Testis (tissue), 3 donors: ENCODE measurements around the gene SAT2. TPM values are rescaled to one million over a fixed set of nuclear protein-coding genes. Genes with fewer than 3 reads are reported as not detected.

Experiments used
- DNase-seq: peaks from one replicate; pipeline ENCODE4 v3.0.0-alpha.2; 2019
- H3K27ac ChIP-seq, 2 donors: fragments of 200-600 bp; sonication (generic); one replicate each; pipeline ENCODE4 v1.5.1; 2019
- H3K27me3 ChIP-seq: fragments of 200-600 bp; sonication (generic); one replicate; pipeline ENCODE4 v1.5.1; 2019
- H3K36me3 ChIP-seq: fragments of 200-600 bp; sonication (generic); one replicate; pipeline ENCODE4 v1.5.1; 2017; ENCODE audit warnings: low read depth; ENCODE audit errors: missing control alignments
- H3K4me1 ChIP-seq: fragments of 200-600 bp; sonication (generic); one replicate; pipeline ENCODE4 v1.5.1; 2019
- H3K4me3 ChIP-seq, 2 donors: fragments of 200-600 bp; sonication (generic); one replicate each; pipeline ENCODE4 v1.5.1; 2017 to 2019
- H3K9me3 ChIP-seq: fragments of 200-600 bp; sonication (generic); one replicate; pipeline ENCODE4 v1.5.1; 2017
- CTCF ChIP-seq, 3 experiments: fragments of 450-650 bp in 2 of 3; fragments of 200-600 bp in 1 of 3; sonication (generic) in 1 of 3; IDR thresholded peaks; one replicate each; pipeline ENCODE4 v1.5.1; 2016 to 2019; ENCODE audit warnings: antibody characterized with exemption in 3 of 3, mild to moderate bottlenecking in 2 of 3, moderate library complexity in 1 of 3
- POLR2A ChIP-seq: fragments of 450-650 bp; IDR thresholded peaks from one replicate; pipeline ENCODE4 v1.6.1; 2017; ENCODE audit warnings: antibody characterized with exemption, mild to moderate bottlenecking, moderate library complexity
- whole genome bisulfite sequencing, 2 donors: methylation state at CpG; one replicate each; pipeline ENCODE4 v1.1.5; 2018; 5-methylcytosine and 5-hydroxymethylcytosine counted together
- intact Hi-C: fragments of 100-400 bp; cut with DNase I; formaldehyde crosslinking; loops from one replicate; pipeline ENCODE4 v1.15.1; 2023; ENCODE audit warnings: low total_unique reads
- polyA plus RNA-seq: library from polyadenylated mRNA; stranded (reverse); fragments of 350-450 nt; fragmentation: Illumina TruSeq; extraction: RNeasy Lipid Tissue Mini Kit (QIAGEN cat#74804); gene quantifications from one replicate; pipeline ENCODE4 v1.2.3, GENCODE V29; 2014; ENCODE audit warnings: low read depth, low replicate concordance; ENCODE audit not compliant: insufficient read depth
- total RNA-seq, 2 donors: library from RNA; depleted of rRNA; stranded (reverse); fragments of >200 nt; gene quantifications; one replicate each; pipeline ENCODE4 v1.2.3, GENCODE V29; 2016

The SAT2 gene
- total and polyA plus RNA-seq, 3 donors from 2014 or later, result 108 to 128 (median 112) TPM

GRCh38 chr17:7582396-7583252, 45.0 kb downstream of the SAT2 start:
- no peaks in the 10 kb centered on the region for H3K9me3 ChIP-seq
- no peaks in the 10 kb centered on the region for H3K36me3 ChIP-seq
- intact Hi-C loops, result no loop called here
- DNase-seq, result no peak
- no peak for TF ChIP-seq POLR2A
- TF ChIP-seq CTCF (IDR thresholded peaks at IDR 0.05), result no peak
- peaks cover 33% of the 10 kb centered on the region for H3K4me1 ChIP-seq
- WGBS, 2 donors, result 49 to 61% methylated on average over 27 to 36 of the region's 36 CpGs
- H3K27ac ChIP-seq, result peak overlapping the region; percentile 90 to 94
- H3K27me3 ChIP-seq, result no peaks in the 10 kb centered on the region
- H3K4me3 ChIP-seq, result peak overlapping the region; percentile 52 to 72

GRCh38 chr17:7580604-7581575, 46.7 kb downstream of the SAT2 start:
- peaks cover 33% of the 10 kb centered on the region for H3K4me1 ChIP-seq
- WGBS, 2 donors, result 64 to 73% methylated on average over 23 of the region's 23 CpGs
- no peaks in the 10 kb centered on the region for H3K27me3 ChIP-seq
- no peaks in the 10 kb centered on the region for H3K9me3 ChIP-seq
- no peak overlapping the region for H3K4me3 ChIP-seq
- TF ChIP-seq CTCF (IDR thresholded peaks at IDR 0.05), result no peak
- no peak for TF ChIP-seq POLR2A
- H3K27ac ChIP-seq, result peak overlapping the region in 1 of 2 donors; percentile 61
- no peaks in the 10 kb centered on the region for H3K36me3 ChIP-seq
- intact Hi-C loops, result no loop called here
- no peak for DNase-seq

- H3K4me3 ChIP-seq, result peak overlapping the region in 1 of 2 donors; percentile 13
Measured at GRCh38 chr17:7579834-7580603, 47.6 kb downstream of the SAT2 start.

More at GRCh38 chr17:7579834-7580603, 47.6 kb downstream of the SAT2 start:
- Histone ChIP-seq H3K9me3 (no peaks in the 10 kb centered on the region), H3K27me3 (no peaks in the 10 kb centered on the region), H3K4me1 (peaks cover 36% of the 10 kb centered on the region), H3K27ac (peak overlapping the region; percentile 39 to 72), H3K36me3 (no peaks in the 10 kb centered on the region)
- WGBS, 2 donors, result 75% methylated on average over 10 to 12 of the region's 12 CpGs
- DNase-seq, result no peak
- intact Hi-C loops, result no loop called here
- TF ChIP-seq CTCF (IDR thresholded peaks at IDR 0.05) (no peak), POLR2A (no peak)
